ENCODE measurements around the gene NQO2.

NQO2 gene

DNA sequence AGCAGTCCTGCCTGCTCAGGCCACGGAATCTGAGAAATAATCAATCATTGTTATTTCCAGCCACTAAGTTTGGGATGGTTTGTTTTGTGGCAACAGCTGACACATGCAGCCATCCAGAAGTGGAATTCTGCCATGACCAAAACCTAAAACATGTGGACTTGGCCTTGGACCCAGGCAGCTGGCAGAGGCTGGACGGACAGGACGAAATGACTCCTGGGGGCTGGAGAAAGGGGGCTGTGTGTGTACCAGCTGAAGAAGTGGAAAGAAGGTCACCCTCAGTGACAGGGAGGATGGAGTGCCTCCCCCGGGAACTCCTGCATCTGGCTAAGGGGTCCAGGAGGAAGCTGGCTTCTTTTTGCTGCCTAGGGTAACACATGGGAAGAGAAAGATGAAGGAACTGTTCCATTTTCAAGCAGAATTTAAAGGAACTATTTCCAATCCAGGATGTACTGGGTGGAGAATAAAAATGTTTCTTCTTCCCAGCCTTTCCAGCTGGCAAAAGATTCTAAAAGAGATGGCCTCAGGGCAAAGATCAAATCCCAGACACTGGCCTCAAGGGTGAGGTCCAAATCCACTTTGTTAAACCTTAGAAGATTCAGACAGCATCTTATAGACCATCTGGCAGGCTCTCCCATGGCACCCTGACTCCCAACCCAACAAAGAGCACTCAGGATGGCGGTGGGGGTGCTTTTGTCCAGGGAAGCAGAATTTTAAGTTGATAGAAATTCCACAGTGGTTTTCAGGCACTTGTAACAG lies 42.6 kb upstream of the NQO2 start:
- H3K9me3 Mint-ChIP-seq: no peaks in the 10 kb centered on the region
- no peak for DNase-seq
- peaks cover 40% of the 10 kb centered on the region for H3K4me1 Mint-ChIP-seq
- no peaks in the 10 kb centered on the region for H3K36me3 Mint-ChIP-seq (ENCODE audit: low read depth)
- H3K4me3 Mint-ChIP-seq: no peak overlapping the region
- peaks cover 15% of the 10 kb centered on the region for H3K27me3 Mint-ChIP-seq (ENCODE audit: low read depth, poor library complexity)
- H3K27ac Mint-ChIP-seq: peak overlapping the region; percentile 74
- TF ChIP-seq, protein P1, sequence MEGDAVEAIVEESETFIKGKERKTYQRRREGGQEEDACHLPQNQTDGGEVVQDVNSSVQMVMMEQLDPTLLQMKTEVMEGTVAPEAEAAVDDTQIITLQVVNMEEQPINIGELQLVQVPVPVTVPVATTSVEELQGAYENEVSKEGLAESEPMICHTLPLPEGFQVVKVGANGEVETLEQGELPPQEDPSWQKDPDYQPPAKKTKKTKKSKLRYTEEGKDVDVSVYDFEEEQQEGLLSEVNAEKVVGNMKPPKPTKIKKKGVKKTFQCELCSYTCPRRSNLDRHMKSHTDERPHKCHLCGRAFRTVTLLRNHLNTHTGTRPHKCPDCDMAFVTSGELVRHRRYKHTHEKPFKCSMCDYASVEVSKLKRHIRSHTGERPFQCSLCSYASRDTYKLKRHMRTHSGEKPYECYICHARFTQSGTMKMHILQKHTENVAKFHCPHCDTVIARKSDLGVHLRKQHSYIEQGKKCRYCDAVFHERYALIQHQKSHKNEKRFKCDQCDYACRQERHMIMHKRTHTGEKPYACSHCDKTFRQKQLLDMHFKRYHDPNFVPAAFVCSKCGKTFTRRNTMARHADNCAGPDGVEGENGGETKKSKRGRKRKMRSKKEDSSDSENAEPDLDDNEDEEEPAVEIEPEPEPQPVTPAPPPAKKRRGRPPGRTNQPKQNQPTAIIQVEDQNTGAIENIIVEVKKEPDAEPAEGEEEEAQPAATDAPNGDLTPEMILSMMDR (IDR thresholded peaks at IDR 0.05): no peak

DNA sequence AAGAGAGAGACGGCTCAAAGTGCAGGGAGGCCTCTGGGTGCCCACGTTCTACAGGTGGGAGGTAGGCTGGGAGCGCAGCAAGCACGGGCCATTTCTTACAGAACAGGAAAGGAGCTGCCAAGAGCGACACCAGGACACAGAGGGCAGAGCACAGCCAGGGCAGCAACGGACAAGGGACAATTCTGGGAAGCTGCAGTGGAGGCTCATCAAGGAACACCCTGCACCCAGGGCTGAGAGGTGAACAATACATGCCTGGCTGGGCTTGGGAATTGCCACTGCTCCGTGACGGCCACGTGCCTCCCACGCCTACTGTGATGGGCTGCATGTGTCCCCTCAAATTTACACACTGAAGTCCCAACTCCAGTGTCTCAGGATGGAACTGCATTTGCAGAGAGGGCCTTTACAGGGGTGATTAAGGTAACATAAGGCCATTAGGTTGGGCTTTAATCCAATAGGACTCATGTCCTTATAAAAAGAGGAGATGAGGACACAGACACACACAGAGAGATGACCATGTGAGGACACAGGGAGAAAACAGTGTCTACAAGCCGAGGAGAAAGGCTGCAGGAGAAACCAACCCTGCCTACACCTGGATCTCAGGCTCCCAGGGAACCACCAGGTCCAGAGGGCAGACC lies 41.9 kb upstream of the NQO2 start:
- no peak for DNase-seq
- H3K27me3 Mint-ChIP-seq (ENCODE audit: low read depth, poor library complexity): peaks cover 18% of the 10 kb centered on the region
- no peak overlapping the region for H3K4me3 Mint-ChIP-seq
- TF ChIP-seq, protein P1 (IDR thresholded peaks at IDR 0.05): no peak
- H3K9me3 Mint-ChIP-seq: no peaks in the 10 kb centered on the region
- H3K27ac Mint-ChIP-seq: peak overlapping the region; percentile 74
- no peaks in the 10 kb centered on the region for H3K36me3 Mint-ChIP-seq (ENCODE audit: low read depth)
- peaks cover 42% of the 10 kb centered on the region for H3K4me1 Mint-ChIP-seq

DNA sequence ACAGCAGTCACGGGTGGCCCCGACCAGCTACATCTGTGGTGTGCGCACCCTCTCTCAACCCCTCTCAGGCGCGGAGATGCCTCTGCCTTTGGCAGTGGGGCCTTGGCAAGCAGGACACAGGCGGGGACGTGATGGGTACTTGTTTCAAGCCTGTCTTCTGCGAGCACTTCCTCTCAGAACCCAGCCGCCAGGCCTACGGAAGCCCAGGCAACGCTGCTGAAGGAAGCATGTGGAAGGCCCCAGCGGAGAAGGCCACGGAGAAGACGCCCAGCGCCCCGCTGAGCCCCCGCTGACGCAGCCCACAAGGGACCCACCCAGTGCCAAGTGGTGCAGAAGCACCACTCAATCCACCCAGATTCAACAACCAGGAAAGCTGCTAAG lies 41.4 kb upstream of the NQO2 start:
- Mint-ChIP-seq H3K4me3 (no peak overlapping the region), H3K27ac (no peak overlapping the region), H3K27me3 (ENCODE audit: low read depth, poor library complexity) (peaks cover 20% of the 10 kb centered on the region), H3K9me3 (no peaks in the 10 kb centered on the region), H3K4me1 (peaks cover 36% of the 10 kb centered on the region), H3K36me3 (ENCODE audit: low read depth) (no peaks in the 10 kb centered on the region)
- no peak for DNase-seq
- TF ChIP-seq, protein P1 (IDR thresholded peaks at IDR 0.05): no peak

DNA sequence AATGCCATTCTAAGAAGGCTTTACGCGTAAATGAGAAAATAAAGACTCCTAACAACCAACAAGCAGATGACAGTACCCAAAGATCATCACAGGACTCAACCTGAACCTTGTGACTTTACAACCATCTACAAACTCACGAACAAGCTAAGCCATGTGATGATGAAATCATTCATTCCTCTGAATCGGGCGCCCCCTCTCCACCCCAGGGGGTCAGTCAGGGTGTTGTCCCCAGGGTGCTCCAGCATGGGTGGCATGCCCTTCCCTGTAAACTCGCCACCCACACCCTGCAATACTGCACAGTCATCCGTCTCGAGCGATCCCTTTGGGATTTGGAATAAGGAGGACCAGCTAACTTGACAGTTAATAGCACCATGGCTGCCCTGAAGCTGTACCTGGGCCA lies 40.9 kb upstream of the NQO2 start:
- Mint-ChIP-seq H3K27ac (no peak overlapping the region), H3K36me3 (ENCODE audit: low read depth) (no peaks in the 10 kb centered on the region), H3K27me3 (ENCODE audit: low read depth, poor library complexity) (peaks cover 23% of the 10 kb centered on the region), H3K4me3 (no peak overlapping the region), H3K4me1 (peaks cover 40% of the 10 kb centered on the region), H3K9me3 (no peaks in the 10 kb centered on the region)
- TF ChIP-seq, protein P1 (IDR thresholded peaks at IDR 0.05): no peak
- DNase-seq: no peak

DNA sequence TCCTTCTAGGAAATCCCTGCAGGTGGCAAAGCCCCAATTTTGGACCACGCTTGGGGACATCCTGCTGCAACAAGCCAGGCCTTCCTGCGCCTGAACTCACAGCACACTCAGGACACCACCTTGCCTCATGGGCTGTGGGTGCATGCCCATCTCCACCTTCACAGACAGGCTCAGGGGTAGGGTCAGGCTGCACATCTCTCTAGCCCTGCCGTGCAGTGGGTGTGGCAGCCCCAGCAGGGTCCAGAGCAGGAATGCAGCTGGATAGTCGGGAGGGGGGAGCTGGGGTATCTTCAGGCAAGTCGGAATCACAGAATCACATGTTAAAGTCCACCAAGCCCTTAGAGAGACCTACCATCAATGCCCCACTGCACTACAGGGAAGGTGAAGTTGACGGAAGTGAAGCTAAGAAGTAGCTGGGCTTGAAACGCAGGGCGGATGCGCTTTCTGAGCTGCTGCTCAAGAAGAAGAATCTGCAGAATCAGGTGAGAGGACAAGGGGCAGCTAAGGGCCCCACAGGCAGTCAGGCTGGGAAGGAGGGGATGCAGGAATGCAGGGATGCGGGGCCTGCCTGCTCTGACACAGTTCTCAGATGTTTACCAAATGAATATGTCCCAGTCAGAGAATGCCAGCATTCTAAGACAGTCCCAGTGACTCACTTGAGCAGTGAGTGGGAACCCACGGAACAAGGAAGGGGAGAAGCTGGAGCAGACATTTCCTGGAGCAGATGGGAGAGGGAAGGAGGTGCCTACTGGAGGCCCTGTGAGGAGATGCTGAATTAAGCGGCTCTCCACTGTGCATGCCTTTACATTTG lies 39.6 kb upstream of the NQO2 start:
- Mint-ChIP-seq H3K4me1 (peaks cover 41% of the 10 kb centered on the region), H3K4me3 (no peak overlapping the region), H3K36me3 (ENCODE audit: low read depth) (no peaks in the 10 kb centered on the region), H3K9me3 (no peaks in the 10 kb centered on the region), H3K27ac (no peak overlapping the region), H3K27me3 (ENCODE audit: low read depth, poor library complexity) (peaks cover 26% of the 10 kb centered on the region)
- TF ChIP-seq, protein P1 (IDR thresholded peaks at IDR 0.05): no peak
- no peak for DNase-seq
